KMS-11 (cell line): Measurements from ENCODE around the gene FRMPD2.

Source experiments
- H2AFZ ChIP-seq: fragments of 200-600 bp; sonication (generic); 2 replicates; pipeline ENCODE4 v1.6.1; 2016; ENCODE audit warnings: antibody characterized with exemption, mixed run types, low read depth
- H3K27ac ChIP-seq: fragments of 200-600 bp; sonication (generic); 2 replicates; pipeline ENCODE4 v1.6.1; 2016; ENCODE audit warnings: mild to moderate bottlenecking, mixed run types
- H3K27me3 ChIP-seq: fragments of 200-600 bp; sonication (generic); 2 replicates; pipeline ENCODE4 v1.6.1; 2017; ENCODE audit warnings: mild to moderate bottlenecking, low read depth, mixed run types, moderate library complexity; ENCODE audit not compliant: insufficient read depth
- H3K36me3 ChIP-seq: fragments of 200-600 bp; sonication (generic); 2 replicates; pipeline ENCODE4 v1.6.1; 2017; ENCODE audit warnings: mild to moderate bottlenecking, mixed run types; ENCODE audit not compliant: insufficient read depth
- H3K4me1 ChIP-seq: fragments of 200-600 bp; sonication (generic); 2 replicates; pipeline ENCODE4 v1.6.1; 2016; ENCODE audit warnings: mild to moderate bottlenecking, low read depth, mixed run types; ENCODE audit not compliant: poor library complexity, severe bottlenecking
- H3K4me2 ChIP-seq: fragments of 200-600 bp; sonication (generic); 2 replicates; pipeline ENCODE4 v1.7.0; 2016; ENCODE audit warnings: mild to moderate bottlenecking, mixed run types
- H3K4me3 ChIP-seq: fragments of 200-600 bp; sonication (generic); IDR thresholded peaks from 2 replicates; pipeline ENCODE4 v1.6.1; 2017; ENCODE audit warnings: low read depth, low read length, mixed read lengths; ENCODE audit not compliant: insufficient read depth
- H3K79me2 ChIP-seq: fragments of 200-600 bp; sonication (generic); 2 replicates; pipeline ENCODE4 v1.6.1; 2016; ENCODE audit warnings: low read depth, mixed run types; ENCODE audit not compliant: insufficient read depth
- H3K9ac ChIP-seq: fragments of 200-600 bp; sonication (generic); 2 replicates; pipeline ENCODE4 v1.6.1; 2016; ENCODE audit warnings: mild to moderate bottlenecking, mixed run types
- H4K20me1 ChIP-seq: fragments of 200-600 bp; sonication (generic); 2 replicates; pipeline ENCODE4 v1.6.1; 2016; ENCODE audit warnings: mild to moderate bottlenecking, mixed run types; ENCODE audit not compliant: insufficient read depth
- TF ChIP-seq, protein P1 (sequence below): fragments of 200-600 bp; sonication (generic); conservative IDR thresholded peaks from 2 replicates; pipeline ENCODE4 v1.6.1; 2017; ENCODE audit warnings: low read depth, mild to moderate bottlenecking, antibody characterized with exemption, low read length, moderate library complexity, mixed read lengths

Gene FRMPD2

DNA sequence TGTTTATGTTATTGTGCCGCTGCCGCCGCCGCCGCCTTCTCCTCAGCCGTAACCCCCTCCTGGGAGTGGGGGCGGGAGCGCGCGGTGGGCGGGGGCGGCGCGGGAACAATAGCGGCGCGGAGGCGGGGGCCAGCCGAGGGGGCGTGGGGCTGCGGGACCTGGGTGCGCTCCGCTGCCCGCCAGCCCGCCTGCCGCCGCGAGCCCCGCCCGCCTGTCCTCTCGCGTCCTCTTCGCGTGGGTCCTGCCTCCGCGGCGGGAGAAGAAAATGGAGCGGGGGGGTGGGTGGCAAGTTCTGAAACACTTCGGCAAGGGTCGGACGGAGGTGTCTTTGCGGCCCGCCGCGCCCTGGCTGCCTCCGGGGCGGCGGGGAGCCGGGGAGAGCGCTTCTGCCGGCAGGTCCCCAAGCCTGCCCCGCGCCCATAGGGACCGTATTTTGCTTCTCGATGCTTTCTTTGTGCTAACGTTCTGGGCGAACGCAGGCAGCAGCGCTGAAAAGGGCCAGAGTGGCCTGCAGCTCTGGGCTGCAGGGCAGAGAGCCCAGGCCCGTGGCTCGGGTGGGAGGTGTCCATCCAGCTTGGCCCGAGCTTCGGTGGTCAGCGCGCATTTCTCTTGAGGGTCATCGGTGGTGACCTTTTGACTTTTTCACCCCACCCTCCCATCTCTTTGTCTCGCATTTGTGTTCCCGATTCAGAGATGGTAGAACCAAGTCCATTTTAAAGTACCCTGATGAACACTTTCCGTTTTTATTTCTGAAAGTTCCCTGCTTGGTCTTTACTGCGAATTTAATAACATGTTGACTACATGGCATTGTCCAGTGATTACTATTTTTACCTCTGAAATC is 32.6 kb upstream of the FRMPD2 start:
- Histone ChIP-seq H3K36me3 (no peaks in the 10 kb centered on the region), H3K4me1 (peaks cover 38% of the 10 kb centered on the region), H3K27me3 (no peaks in the 10 kb centered on the region), H2AFZ (peak overlapping the region; percentile 50), H3K79me2 (peaks cover 28% of the 10 kb centered on the region), H3K9ac (peak overlapping the region; percentile 53; the same call in 1 of the 2 replicates), H4K20me1 (peaks cover 4% of the 10 kb centered on the region; the same call in 1 of the 2 replicates), H3K4me3 (no peak overlapping the region), H3K4me2 (peak overlapping the region; percentile 83), H3K27ac (peak overlapping the region; percentile 9; the same call in 1 of the 2 replicates)
- TF ChIP-seq, protein P1, sequence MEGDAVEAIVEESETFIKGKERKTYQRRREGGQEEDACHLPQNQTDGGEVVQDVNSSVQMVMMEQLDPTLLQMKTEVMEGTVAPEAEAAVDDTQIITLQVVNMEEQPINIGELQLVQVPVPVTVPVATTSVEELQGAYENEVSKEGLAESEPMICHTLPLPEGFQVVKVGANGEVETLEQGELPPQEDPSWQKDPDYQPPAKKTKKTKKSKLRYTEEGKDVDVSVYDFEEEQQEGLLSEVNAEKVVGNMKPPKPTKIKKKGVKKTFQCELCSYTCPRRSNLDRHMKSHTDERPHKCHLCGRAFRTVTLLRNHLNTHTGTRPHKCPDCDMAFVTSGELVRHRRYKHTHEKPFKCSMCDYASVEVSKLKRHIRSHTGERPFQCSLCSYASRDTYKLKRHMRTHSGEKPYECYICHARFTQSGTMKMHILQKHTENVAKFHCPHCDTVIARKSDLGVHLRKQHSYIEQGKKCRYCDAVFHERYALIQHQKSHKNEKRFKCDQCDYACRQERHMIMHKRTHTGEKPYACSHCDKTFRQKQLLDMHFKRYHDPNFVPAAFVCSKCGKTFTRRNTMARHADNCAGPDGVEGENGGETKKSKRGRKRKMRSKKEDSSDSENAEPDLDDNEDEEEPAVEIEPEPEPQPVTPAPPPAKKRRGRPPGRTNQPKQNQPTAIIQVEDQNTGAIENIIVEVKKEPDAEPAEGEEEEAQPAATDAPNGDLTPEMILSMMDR = no peak

DNA sequence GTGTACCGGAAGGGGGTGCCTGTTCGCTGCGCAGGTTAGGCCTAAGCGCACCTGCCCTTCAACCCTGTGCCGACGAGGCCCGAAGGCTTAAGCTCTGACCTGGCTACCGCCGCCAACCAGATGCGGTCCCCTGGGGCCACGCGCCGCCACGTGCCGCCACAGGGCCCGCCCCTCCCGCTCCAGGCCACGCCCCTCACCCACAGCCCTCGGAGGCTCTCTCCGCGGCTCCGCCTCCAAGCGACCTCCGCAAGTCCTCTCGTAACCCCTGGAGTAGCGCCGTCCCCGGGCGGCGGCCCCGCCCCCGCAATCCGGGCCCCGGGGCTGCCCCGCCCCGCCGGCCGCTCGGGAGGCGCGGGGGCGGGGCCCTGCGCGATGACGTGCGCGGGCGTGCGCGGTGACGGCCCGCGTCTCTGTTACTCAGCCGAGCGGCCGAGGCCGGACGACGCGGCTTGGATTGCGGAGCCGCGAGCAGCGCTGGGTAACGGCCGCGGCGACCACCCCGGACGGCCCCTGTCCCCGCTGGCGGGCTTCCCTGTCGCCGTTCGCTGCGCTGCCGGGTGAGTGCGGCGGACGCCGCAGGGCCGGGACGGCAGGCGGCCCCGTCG is 31.9 kb upstream of the FRMPD2 start, which contains the start of gene MAPK8:
Gene MAPK8, plus strand, starts transcription at position 413 of the 605 bp plus-strand sequence. CDS start 94,984 bp downstream, outside the sequence.
- H3K27me3 ChIP-seq = no peaks in the 10 kb centered on the region
- H3K9ac ChIP-seq = peak within 1 kb of the TSS; percentile 53; the same call in 1 of the 2 replicates
- H3K4me2 ChIP-seq = peak within 1 kb of the TSS; percentile 83
- H3K4me1 ChIP-seq = peaks cover 38% of the 10 kb centered on the region
- TF ChIP-seq, protein P1 = no peak
- H2AFZ ChIP-seq = peak within 1 kb of the TSS; percentile 88
- no peaks in the 10 kb centered on the region for H3K36me3 ChIP-seq
- no peak within 1 kb of the TSS for H3K4me3 ChIP-seq
- H4K20me1 ChIP-seq = peaks cover 4% of the 10 kb centered on the region; the same call in 1 of the 2 replicates
- peak within 1 kb of the TSS; percentile 9; the same call in 1 of the 2 replicates for H3K27ac ChIP-seq
- peaks cover 28% of the 10 kb centered on the region for H3K79me2 ChIP-seq

DNA sequence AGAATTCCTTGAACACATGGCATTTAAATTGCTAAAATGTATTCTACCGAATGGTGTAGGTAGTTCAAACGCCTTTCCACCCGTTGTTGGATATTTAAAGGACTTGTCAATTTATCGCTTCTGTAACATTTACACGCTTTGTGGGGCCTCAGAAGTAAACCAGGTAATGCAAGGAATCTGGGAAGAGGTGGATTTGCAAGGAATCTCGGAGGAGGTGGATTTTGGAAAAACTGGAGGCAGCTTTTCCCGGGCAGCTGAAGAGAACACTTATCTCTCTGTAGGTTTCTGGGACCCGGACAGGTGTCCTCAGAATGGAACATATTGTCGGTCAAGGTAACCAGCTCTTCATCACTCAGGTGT is 31.4 kb upstream of the FRMPD2 start:
- H3K27me3 ChIP-seq = no peaks in the 10 kb centered on the region
- peaks cover 38% of the 10 kb centered on the region for H3K4me1 ChIP-seq
- peaks cover 4% of the 10 kb centered on the region; the same call in 1 of the 2 replicates for H4K20me1 ChIP-seq
- peak overlapping the region; percentile 41; the same call in 1 of the 2 replicates for H3K9ac ChIP-seq
- H3K4me2 ChIP-seq = peak overlapping the region; percentile 52
- H3K27ac ChIP-seq = no peak overlapping the region
- TF ChIP-seq, protein P1 = no peak
- H3K79me2 ChIP-seq = peaks cover 26% of the 10 kb centered on the region
- H3K36me3 ChIP-seq = no peaks in the 10 kb centered on the region
- no peak overlapping the region for H3K4me3 ChIP-seq
- H2AFZ ChIP-seq = peak overlapping the region; percentile 88

DNA sequence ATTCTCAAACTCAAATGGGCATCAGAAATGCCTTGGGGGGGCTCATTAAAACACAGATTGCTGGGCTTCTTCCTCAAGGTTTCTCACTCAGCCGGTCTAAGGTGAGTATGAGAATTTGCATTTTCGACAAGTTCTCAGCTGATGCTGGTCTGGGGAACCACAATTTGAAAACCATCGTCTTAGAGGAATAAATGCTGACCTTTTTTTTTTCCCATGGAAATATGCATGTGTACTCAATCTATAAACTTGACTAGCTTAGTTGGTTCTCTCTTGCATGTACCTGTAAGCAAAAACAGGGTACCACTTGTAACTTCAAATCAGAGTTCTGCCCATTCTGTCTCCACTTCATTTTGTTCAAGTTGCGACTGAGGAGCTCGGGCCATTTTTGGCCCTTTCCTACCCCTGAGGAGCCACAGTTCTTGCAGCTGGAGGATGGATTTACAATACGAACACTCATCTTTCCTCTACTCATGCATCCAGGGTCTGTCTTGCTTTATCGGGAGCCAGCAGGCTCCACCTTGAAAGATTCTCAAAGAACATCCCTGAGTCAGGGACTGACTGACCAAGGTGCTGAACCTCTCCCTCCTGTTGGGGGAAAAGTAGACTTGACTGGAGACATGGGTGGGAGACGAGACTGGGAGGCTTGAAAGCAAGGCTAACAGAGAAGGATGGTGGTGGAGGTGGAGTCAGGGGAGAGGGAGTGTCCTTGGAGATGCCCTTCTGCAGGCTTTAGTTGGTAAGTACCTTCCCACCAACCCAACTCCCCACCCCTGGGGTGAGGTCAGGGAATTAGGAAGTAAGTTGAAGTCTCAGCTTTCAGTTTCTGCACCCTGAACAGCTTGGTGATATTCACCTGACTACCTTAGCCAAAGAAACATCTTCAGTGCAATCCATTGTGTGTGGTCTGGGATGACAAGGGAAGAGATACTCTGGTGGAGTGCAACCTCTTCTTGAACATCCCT is 28.3 kb upstream of the FRMPD2 start:
- H4K20me1 ChIP-seq = no peaks in the 10 kb centered on the region
- peaks cover 4% of the 10 kb centered on the region; the same call in 1 of the 2 replicates for H3K79me2 ChIP-seq
- H3K27me3 ChIP-seq = no peaks in the 10 kb centered on the region
- H3K27ac ChIP-seq = no peak overlapping the region
- H3K4me3 ChIP-seq = no peak overlapping the region
- no peaks in the 10 kb centered on the region for H3K36me3 ChIP-seq
- no peak overlapping the region for H3K4me2 ChIP-seq
- no peak overlapping the region for H2AFZ ChIP-seq
- TF ChIP-seq, protein P1 = no peak
- H3K9ac ChIP-seq = no peak overlapping the region
- H3K4me1 ChIP-seq = peaks cover 10% of the 10 kb centered on the region
